ENCODE data around the gene MAN1C1.

- TF ChIP-seq CTCF (IDR thresholded peaks at IDR 0.05; ENCODE audit: extremely low read depth in 1 of 2, insufficient read depth in 1 of 2, low read depth in 1 of 2, low read length in 2 of 2) (no peak), EZH2 (IDR thresholded peaks at IDR 0.05; ENCODE audit: borderline replicate concordance, low read depth, low read length, severe bottlenecking) (no peak), MYC (IDR thresholded peaks at IDR 0.05; ENCODE audit: low read depth, low read length) (no peak), JUN (IDR thresholded peaks at IDR 0.05; ENCODE audit: borderline replicate concordance, insufficient read depth, insufficient read length, low read depth) (no peak)
These were observed 81.0 kb downstream of the MAN1C1 start for GRCh38 chr1:25697435-25698217.

All from endothelial cell of umbilical vein (primary cell).